HepG2 (cell line): ENCODE measurements around the gene LGALS3. TPM values are rescaled to one million over a fixed set of nuclear protein-coding genes. Genes with fewer than 3 reads are reported as not detected.

ENCODE experiments used
- ATAC-seq: fragments of 200-7000 bp; cut with Tn5 transposase; 3 replicates; pipeline ENCODE4 v1.9.1; 2020; ENCODE audit warnings: mild to moderate bottlenecking, moderate library complexity
- BruUV-seq: library from RNA; stranded (reverse); fragments of 400-500 nt; replicated peaks from 2 replicates; lab custom pipeline; 2021; lab: Mats Ljungman, UMichigan
- CTCF ChIA-PET: fragments of 300-600 bp; formaldehyde crosslinking; extraction: SDS; loops from one replicate; lab custom pipeline; 2021; ENCODE audit warnings: low total read pairs, inconsistent platforms, low intra/inter-chr PET ratio; lab: Yijun Ruan, JAX
- POLR2A ChIA-PET: fragments of 350-600 bp; sonication (Branson Sonifier 250); formaldehyde crosslinking; loops from one replicate; lab custom pipeline; 2020; ENCODE audit warnings: antibody characterized with exemption, inconsistent platforms; lab: Yijun Ruan, JAX
- DNase-seq: peaks from one replicate; pipeline ENCODE4 v3.0.0-alpha.2; 2015; ENCODE audit warnings: low spot score
- FAIRE-seq: peaks from 3 replicates; lab custom pipeline; 2011; peaks lifted over from hg19 to GRCh38; lab: Jason Lieb, UNC
- H2AFZ ChIP-seq: one replicate; pipeline ENCODE4 v1.6.1; 2011; ENCODE audit warnings: low read length, inconsistent platforms
- H3K27ac ChIP-seq: fragments of 300-600 bp; 3 replicates; pipeline ENCODE4 v1.8.0; 2011; ENCODE audit warnings: mixed run types, mild to moderate bottlenecking, mixed read lengths, low read length, inconsistent platforms; ENCODE audit not compliant: insufficient read depth; ENCODE audit errors: extremely low read length
- H3K27me3 ChIP-seq, 2 experiments: fragments of 200-600 bp in 1 of 2; 2 replicates in 1 of 2; 3 replicates in 1 of 2; pipeline versions ENCODE4 v1.6.0 to v1.8.0; 2011; ENCODE audit warnings: low read length in 2 of 2, mild to moderate bottlenecking in 2 of 2, moderate library complexity in 2 of 2, inconsistent platforms in 1 of 2; ENCODE audit not compliant: insufficient read depth in 2 of 2, control insufficient read depth in 1 of 2
- H3K36me3 ChIP-seq, 2 experiments: fragments of 200-600 bp in 1 of 2; replicated peaks in 1 of 2; 2 replicates in 1 of 2; 3 replicates in 1 of 2; pipeline versions ENCODE4 v1.5.1 to v1.8.0; 2011; ENCODE audit warnings: low read length in 2 of 2, inconsistent platforms in 1 of 2; ENCODE audit not compliant: insufficient read depth in 2 of 2, control insufficient read depth in 1 of 2
- H3K4me1 ChIP-seq: 2 replicates; pipeline ENCODE4 v1.5.1; 2012; ENCODE audit warnings: low read length, inconsistent platforms; ENCODE audit not compliant: insufficient read depth
- H3K4me2 ChIP-seq: 2 replicates; pipeline ENCODE4 v1.6.0; 2011; ENCODE audit warnings: low read depth, low read length, inconsistent platforms
- H3K4me3 ChIP-seq, 3 experiments: fragments of 200-600 bp in 1 of 3; sonication (generic), shearing (Covaris generic) in 1 of 3; replicated peaks in 1 of 3; 2 replicates each; pipeline ENCODE4 v1.5.1; 2011 to 2016; ENCODE audit warnings: low read length in 3 of 3, inconsistent platforms in 2 of 3, low read depth in 2 of 3, mild to moderate bottlenecking in 2 of 3, control low read depth in 1 of 3, mixed read lengths in 1 of 3; ENCODE audit not compliant: insufficient read depth in 1 of 3
- H3K79me2 ChIP-seq: one replicate; pipeline ENCODE4 v1.6.1; 2011; ENCODE audit warnings: low read length, inconsistent platforms; ENCODE audit not compliant: insufficient read depth
- H3K9ac ChIP-seq: 2 replicates; pipeline ENCODE4 v1.6.0; 2011; ENCODE audit warnings: mild to moderate bottlenecking, low read depth, low read length, inconsistent platforms; ENCODE audit not compliant: insufficient read depth
- H3K9me3 ChIP-seq: 2 replicates; pipeline ENCODE4 v1.5.1; 2012; ENCODE audit warnings: mild to moderate bottlenecking, low read length
- H4K20me1 ChIP-seq: 2 replicates; pipeline ENCODE4 v1.6.0; 2011; ENCODE audit warnings: inconsistent platforms, mild to moderate bottlenecking, low read length, moderate library complexity; ENCODE audit not compliant: insufficient read depth
- E2F2 ChIP-seq: sonication (generic); formaldehyde crosslinking; IDR thresholded peaks from 2 replicates; pipeline ENCODE4 v1.4.0; 2020; ENCODE audit warnings: missing genetic modification reagents, borderline replicate concordance
- ELF3 ChIP-seq: IDR thresholded peaks from 2 replicates; pipeline ENCODE4 v1.6.1; 2016; ENCODE audit warnings: missing genetic modification reagents, missing compliant biosample characterization
- NCOA1 ChIP-seq: sonication (generic); formaldehyde crosslinking; IDR thresholded peaks from 2 replicates; pipeline ENCODE4 v1.9.0; 2021; ENCODE audit warnings: missing genetic modification reagents
- SRSF1 ChIP-seq: fragments of 200-400 bp; formaldehyde crosslinking; optimal IDR thresholded peaks from 2 replicates; pipeline ENCODE3; 2017; ENCODE audit warnings: mild to moderate bottlenecking, low read depth, low read length, moderate library complexity
- ZBTB34 ChIP-seq: sonication (generic); formaldehyde crosslinking; IDR thresholded peaks from 2 replicates; pipeline ENCODE4 v1.8.0; 2022; ENCODE audit warnings: mild to moderate bottlenecking, missing genetic modification reagents
- ZNF674 ChIP-seq: sonication (generic); formaldehyde crosslinking; IDR thresholded peaks from 2 replicates; pipeline ENCODE4 v1.5.0; 2020; ENCODE audit warnings: low read depth, mild to moderate bottlenecking, missing genetic modification reagents
- WGBS: methylation state at CpG from one replicate; pipeline ENCODE4 v1.1.6; 2017; ENCODE audit warnings: low lambda C conversion rate; 5-methylcytosine and 5-hydroxymethylcytosine counted together
- in situ Hi-C: cut with HindIII; loops from 2 replicates; pipeline ENCODE4 v1.10.0; 2017; ENCODE audit warnings: low pct_unique_long_range_greater_than_20kb; ENCODE audit not compliant: extremely low pct_ligation_motif_present
- intact Hi-C: fragments of 100-400 bp; cut with micrococcal nuclease; formaldehyde crosslinking; loops from one replicate; pipeline ENCODE4 v1.10.0; 2022; ENCODE audit not compliant: unreplicated experiment
- polyA plus RNA-seq, 8 experiments: library from polyadenylated mRNA; depleted of rRNA in 3 of 8; stranded (reverse) in 7 of 8; unstranded in 1 of 8; fragments of >200 nt; fragmentation: Illumina TruSeq in 4 of 8; extraction: Trizol in 4 of 8; gene quantifications; 2 replicates each; pipeline versions ENCODE4 v1.2.1 to v1.2.3, GENCODE V29; 2011 to 2016; ENCODE audit warnings: low read depth in 4 of 8, missing spikeins in 1 of 8, mixed read lengths in 1 of 8; ENCODE audit not compliant: insufficient read depth in 1 of 8
- total RNA-seq, 5 experiments: library from RNA; depleted of rRNA; stranded (reverse); fragments of >200 nt; fragmentation: Illumina TruSeq; extraction: Trizol; gene quantifications; 2 replicates each; pipeline ENCODE4 v1.2.3, GENCODE V29; 2016; ENCODE audit warnings: low read depth in 1 of 5

Gene LGALS3
- total and polyA plus RNA-seq, 2 of the 13 experiments (the other 11 are each of a cell fraction or from before 2014, with no cell fraction given): 5.0 to 97.4 TPM

GRCh38 chr14:55127460-55127951 lies 1.5 kb upstream of the LGALS3 start (continued):
- no peak for TF ChIP-seq E2F2
- no peak for TF ChIP-seq NCOA1 (CRISPR knock-in tag)
- no peak for TF ChIP-seq ZBTB34 (CRISPR knock-in tag)
- TF ChIP-seq ZNF674 (CRISPR knock-in tag): no peak

GRCh38 chr14:55128386-55129085 lies 516 bp upstream of the LGALS3 start:
- Histone ChIP-seq H3K4me3 (peak overlapping the region; percentile 69 to 78 (median 76)), H3K9ac (peak overlapping the region; percentile 66; the same call in 1 of the 2 replicates), H3K79me2 (peaks cover 8% of the 10 kb centered on the region), H3K27ac (no peak overlapping the region), H2AFZ (no peak overlapping the region), H3K36me3 (0 out of 5 replicates have a peak, but pooled peaks cover 0 to 3% of the 10 kb centered on the region in 2 experiments), H3K9me3 (no peaks in the 10 kb centered on the region), H4K20me1 (no peaks in the 10 kb centered on the region), H3K4me2 (peak overlapping the region; percentile 92), H3K27me3 (peaks cover 2 to 14% of the 10 kb centered on the region in 2 experiments; a peak in 3 of 5 replicates), H3K4me1 (peaks cover 37% of the 10 kb centered on the region)
- 5% methylated on average over 19 of the region's 20 CpGs for WGBS
- TF ChIP-seq SRSF1 (no peak), ELF3 (CRISPR knock-in tag) (0 out of 2 replicates have a peak, but pooled peaks have one; percentile 18)
- intact Hi-C loops: loop anchor here (1.0 to 2.0 kb wide), 3 partner anchors 14 to 39 kb away; no protein-coding TSS in a partner anchor
- in situ Hi-C loops: no loop called here
- CTCF ChIA-PET: no interaction called here
- no peak for FAIRE-seq
- no peak for DNase-seq
- BruUV-seq: no TSS peak
- POLR2A ChIA-PET: interaction anchor here (1.8 to 2.4 kb wide), 2 partner anchors 20 to 25 kb away, joined by 11 to 19 read pairs; no protein-coding TSS in a partner anchor
- no peak for ATAC-seq
